K562 (cell line): ENCODE results near the gene WDR93. TPM values are rescaled to one million over a fixed set of nuclear protein-coding genes. Genes with fewer than 3 reads are reported as not detected.

Experiments used
- CBFA2T2 ChIP-seq: fragments of 450-650 bp; conservative IDR thresholded peaks from 2 replicates; pipeline ENCODE4 v1.6.1; 2017; ENCODE audit warnings: mild to moderate bottlenecking
- FOSL1 ChIP-seq: fragments of 200-800 bp; sonication (Bioruptor generic); conservative IDR thresholded peaks from 2 replicates; pipeline ENCODE4 v1.6.1; 2016; ENCODE audit warnings: missing genetic modification characterization, missing compliant biosample characterization
- FOXP4 ChIP-seq: sonication (generic); formaldehyde crosslinking; IDR thresholded peaks from 2 replicates; pipeline ENCODE4 v1.8.0; 2022; ENCODE audit warnings: mild to moderate bottlenecking, missing genetic modification reagents, borderline replicate concordance
- GATAD2B ChIP-seq: fragments of 450-650 bp; IDR thresholded peaks from 2 replicates; pipeline ENCODE4 v1.6.1; 2017; ENCODE audit warnings: mild to moderate bottlenecking, borderline replicate concordance
- GTF2F1 ChIP-seq: IDR thresholded peaks from 2 replicates; pipeline ENCODE4 v1.6.1; 2011; ENCODE audit warnings: low read depth, low read length, improper control_type of control experiment
- HLTF ChIP-seq: fragments of 450-650 bp; IDR thresholded peaks from 2 replicates; pipeline ENCODE4 v1.6.1; 2016
- ILK ChIP-seq: fragments of 450-650 bp; IDR thresholded peaks from 2 replicates; pipeline ENCODE4 v1.6.1; 2016; ENCODE audit warnings: missing genetic modification characterization, low read depth, mild to moderate bottlenecking, missing compliant biosample characterization, moderate library complexity, borderline replicate concordance
- KLF10 ChIP-seq: fragments of 250-450 bp; sonication (Bioruptor Pico); IDR thresholded peaks from 2 replicates; pipeline ENCODE4 v1.6.1; 2021; ENCODE audit warnings: matching md5 sums
- MECOM ChIP-seq: fragments of 250-450 bp; sonication (Bioruptor Pico); IDR thresholded peaks from 2 replicates; pipeline ENCODE4 v1.8.0; 2022; ENCODE audit warnings: inconsistent platforms
- MLX ChIP-seq, 2 experiments: fragments of 450-650 bp in 1 of 2; sonication (generic) in 1 of 2; formaldehyde crosslinking; conservative IDR thresholded peaks; 2 replicates each; pipeline versions ENCODE4 v1.4.0 to v1.8.1; 2020 to 2022; ENCODE audit warnings: mild to moderate bottlenecking in 1 of 2, missing genetic modification reagents in 1 of 2
- NBN ChIP-seq: fragments of 450-650 bp; IDR thresholded peaks from 2 replicates; pipeline ENCODE4 v1.6.1; 2016; ENCODE audit warnings: low read depth, mild to moderate bottlenecking
- NR2C2 ChIP-seq, 2 experiments: fragments of 200-800 bp in 1 of 2; sonication (Bioruptor generic) in 1 of 2; sonication (generic) in 1 of 2; formaldehyde crosslinking in 1 of 2; IDR thresholded peaks; 2 replicates each; pipeline versions ENCODE4 v1.6.1 to v1.8.0; 2016 to 2022; ENCODE audit warnings: mild to moderate bottlenecking in 1 of 2, missing compliant biosample characterization in 1 of 2, missing genetic modification characterization in 1 of 2, missing genetic modification reagents in 1 of 2
- POLR2A ChIP-seq: fragments of 450-650 bp; conservative IDR thresholded peaks from 2 replicates; pipeline ENCODE4 v1.6.1; 2016
- PREB ChIP-seq: sonication (generic); formaldehyde crosslinking; IDR thresholded peaks from 2 replicates; pipeline ENCODE4 v1.8.1; 2023; ENCODE audit warnings: mild to moderate bottlenecking, missing genetic modification reagents
- PTRF ChIP-seq: fragments of 450-650 bp; IDR thresholded peaks from 2 replicates; pipeline ENCODE4 v1.6.1; 2016; ENCODE audit warnings: mild to moderate bottlenecking, missing genetic modification characterization, missing compliant biosample characterization
- RFX5 ChIP-seq: IDR thresholded peaks from 2 replicates; pipeline ENCODE4 v1.6.1; 2011; ENCODE audit warnings: low read depth, mild to moderate bottlenecking, improper control_type of control experiment, low read length
- SETDB1 ChIP-seq: IDR thresholded peaks from one replicate; pipeline ENCODE4 v1.6.1; 2012; ENCODE audit warnings: low read length, control low read depth, inconsistent platforms
- TARDBP ChIP-seq: fragments of 450-650 bp; IDR thresholded peaks from 2 replicates; pipeline ENCODE4 v1.6.1; 2016
- TEAD2 ChIP-seq: fragments of 450-650 bp; IDR thresholded peaks from 2 replicates; pipeline ENCODE4 v1.6.1; 2016; ENCODE audit warnings: missing genetic modification characterization, control low read depth, missing compliant biosample characterization
- THRB ChIP-seq: fragments of 450-650 bp; formaldehyde crosslinking; conservative IDR thresholded peaks from 2 replicates; pipeline ENCODE4 v1.4.0; 2022; ENCODE audit warnings: mild to moderate bottlenecking, missing genetic modification characterization
- U2AF1 ChIP-seq: fragments of 200-400 bp; formaldehyde crosslinking; optimal IDR thresholded peaks from 2 replicates; pipeline ENCODE3; 2017; ENCODE audit warnings: mild to moderate bottlenecking, low read depth, low read length, moderate library complexity
- ZNF12 ChIP-seq: sonication (generic); formaldehyde crosslinking; IDR thresholded peaks from 2 replicates; pipeline ENCODE4 v1.4.0; 2020; ENCODE audit warnings: mild to moderate bottlenecking, missing genetic modification reagents
- ZNF165 ChIP-seq: fragments of 250-450 bp; sonication (Bioruptor Pico); IDR thresholded peaks from 2 replicates; pipeline ENCODE4 v1.4.0; 2020; ENCODE audit warnings: borderline replicate concordance
- ZNF217 ChIP-seq: sonication (generic); formaldehyde crosslinking; IDR thresholded peaks from 2 replicates; pipeline ENCODE4 v1.8.0; 2022; ENCODE audit warnings: mild to moderate bottlenecking, missing genetic modification reagents
- ZNF551 ChIP-seq: fragments of 250-450 bp; sonication (Bioruptor Pico); IDR thresholded peaks from 2 replicates; pipeline ENCODE4 v1.5.0; 2021; ENCODE audit warnings: mild to moderate bottlenecking, moderate library complexity
- ZZZ3 ChIP-seq: fragments of 450-650 bp; IDR thresholded peaks from 2 replicates; pipeline ENCODE4 v1.6.1; 2016; ENCODE audit warnings: antibody characterized with exemption, mild to moderate bottlenecking, moderate library complexity
- polyA plus RNA-seq, 8 experiments: library from polyadenylated mRNA; depleted of rRNA in 4 of 8; stranded (reverse) in 5 of 8; unstranded in 3 of 8; fragments of >200 nt; fragmentation: Nextera tagmentation in 2 of 8; fragmentation: Illumina TruSeq in 1 of 8; extraction: Ambion mirVana in 2 of 8; extraction: Trizol in 1 of 8; gene quantifications; 2 replicates each; pipeline versions ENCODE4 v1.2.1 to v1.2.3, GENCODE V29; 2011 to 2014; ENCODE audit warnings: inconsistent platforms in 1 of 8, missing spikeins in 1 of 8
- total RNA-seq, 7 experiments: library from RNA; depleted of rRNA in 6 of 7; stranded (reverse); fragments of >200 nt in 6 of 7; fragmentation: Illumina TruSeq in 2 of 7; extraction: Trizol in 2 of 7; gene quantifications; 2 replicates each; pipeline versions ENCODE4 v1.2.1 to v1.2.3, GENCODE V29; 2011 to 2021; ENCODE audit warnings: low replicate concordance in 1 of 7

Gene WDR93
- total and polyA plus RNA-seq, 9 of the 15 experiments (the other 6 are each of a cell fraction or from before 2014, with no cell fraction given): not detected

- TF ChIP-seq FOXP4 (CRISPR knock-in tag): no peak
- no peak for TF ChIP-seq RFX5
- no peak for TF ChIP-seq KLF10 (CRISPR knock-in tag)
- no peak for TF ChIP-seq ZNF551
- TF ChIP-seq CBFA2T2: peak; percentile 36
- no peak for TF ChIP-seq ZZZ3
- TF ChIP-seq U2AF1: no peak
- no peak for TF ChIP-seq ZNF12
- TF ChIP-seq PTRF (tag): no peak
- no peak for TF ChIP-seq ZNF217 (CRISPR knock-in tag)
- no peak for TF ChIP-seq MLX (CRISPR knock-in tag; conservative IDR thresholded peaks at IDR 0.05)
- TF ChIP-seq GTF2F1: no peak
- TF ChIP-seq PREB (CRISPR knock-in tag): no peak
- no peak for TF ChIP-seq HLTF
- TF ChIP-seq ZNF165 (CRISPR knock-in tag): no peak
- no peak for TF ChIP-seq ILK (tag)
- TF ChIP-seq GATAD2B: no peak
- TF ChIP-seq POLR2A: no peak
- no peak for TF ChIP-seq MECOM
- no peak for TF ChIP-seq TARDBP
- TF ChIP-seq THRB: no peak
- no peak for TF ChIP-seq NBN
- no peak for TF ChIP-seq SETDB1
- no peak for TF ChIP-seq NR2C2 (CRISPR knock-in tag; IDR thresholded peaks at IDR 0.05)
- no peak; the same call in 1 of the 2 replicates for TF ChIP-seq NR2C2 (tag; IDR thresholded peaks at IDR 0.05)
- TF ChIP-seq TEAD2 (tag): no peak
- 0 out of 2 replicates have a peak, but pooled peaks have one; percentile 10 for TF ChIP-seq FOSL1 (tag)
Measured at GRCh38 chr15:89783111-89783860, 92.7 kb downstream of the WDR93 start (continued).
